Panc1 (cell line): Measurements from ENCODE around the gene BRD1. TPM values are rescaled to one million over a fixed set of nuclear protein-coding genes. Genes with fewer than 3 reads are reported as not detected.

Source experiments
- ATAC-seq: fragments of 200-7000 bp; cut with Tn5 transposase; 2 replicates; pipeline ENCODE4 v1.9.1; 2020; ENCODE audit warnings: mild to moderate bottlenecking, moderate library complexity
- BruUV-seq: library from RNA; stranded (reverse); fragments of 400-500 nt; replicated peaks from 2 replicates; lab custom pipeline; 2021; lab: Mats Ljungman, UMichigan
- CTCF ChIA-PET: fragments of 300-600 bp; sonication (Branson Sonifier 250); formaldehyde crosslinking; loops from one replicate; lab custom pipeline; 2022; ENCODE audit warnings: antibody characterized with exemption; lab: Charles Lee
- POLR2A ChIA-PET: fragments of 300-600 bp; sonication (Branson Sonifier 250); formaldehyde crosslinking; loops from one replicate; lab custom pipeline; 2022; ENCODE audit warnings: antibody characterized with exemption; lab: Charles Lee
- DNase-seq: peaks from one replicate; pipeline ENCODE4 v3.0.0-alpha.2; 2010; ENCODE audit warnings: low read depth, low spot score
- H3K27ac ChIP-seq: 2 replicates; pipeline ENCODE4 v1.5.1; 2011; ENCODE audit warnings: mild to moderate bottlenecking, low read length, inconsistent platforms
- H3K27me3 ChIP-seq: fragments of 200-500 bp; sonication (Bioruptor generic); 2 replicates; pipeline ENCODE4 v1.6.0; 2014; ENCODE audit warnings: low read length, inconsistent platforms; ENCODE audit not compliant: control insufficient read depth, insufficient read depth
- H3K36me3 ChIP-seq: fragments of 200-500 bp; sonication (Bioruptor generic); 2 replicates; pipeline ENCODE4 v1.5.1; 2014; ENCODE audit warnings: inconsistent platforms, mild to moderate bottlenecking, low read length, moderate library complexity; ENCODE audit not compliant: control insufficient read depth, insufficient read depth
- H3K4me1 ChIP-seq: 2 replicates; pipeline ENCODE4 v1.5.1; 2011; ENCODE audit warnings: inconsistent platforms, mild to moderate bottlenecking, low read length, moderate library complexity; ENCODE audit not compliant: control insufficient read depth, insufficient read depth
- H3K4me3 ChIP-seq, 2 experiments: 2 replicates each; pipeline ENCODE4 v1.5.1; 2011 to 2012; ENCODE audit warnings: low read depth in 2 of 2, low read length in 2 of 2, mild to moderate bottlenecking in 2 of 2, inconsistent platforms in 1 of 2, moderate library complexity in 1 of 2
- H3K9me3 ChIP-seq: fragments of 200-500 bp; sonication (Bioruptor generic); 2 replicates; pipeline ENCODE4 v1.5.1; 2014; ENCODE audit warnings: low read depth, mild to moderate bottlenecking, inconsistent platforms, low read length, moderate library complexity; ENCODE audit not compliant: control insufficient read depth, insufficient read depth
- POLR2AphosphoS5 ChIP-seq: IDR thresholded peaks from 2 replicates; pipeline ENCODE4 v1.6.1; 2012; ENCODE audit warnings: mild to moderate bottlenecking, low read depth, low read length, moderate library complexity
- SIN3A ChIP-seq: IDR thresholded peaks from 2 replicates; pipeline ENCODE4 v1.6.1; 2012; ENCODE audit warnings: low read depth, mild to moderate bottlenecking, low read length, moderate library complexity, borderline replicate concordance; ENCODE audit not compliant: insufficient read depth
- TCF7L2 ChIP-seq: IDR thresholded peaks from 2 replicates; pipeline ENCODE4 v1.6.1; 2011; ENCODE audit warnings: mild to moderate bottlenecking, low read depth, low read length, inconsistent platforms
- in situ Hi-C: cut with HindIII; loops from 2 replicates; pipeline ENCODE4 v1.10.0; 2016; ENCODE audit warnings: low sequenced_read_pairs, low pct_unique_long_range_greater_than_20kb
- intact Hi-C: fragments of 100-400 bp; cut with micrococcal nuclease; formaldehyde crosslinking; loops from one replicate; pipeline ENCODE4 v1.10.0; 2022; ENCODE audit not compliant: unreplicated experiment
- total RNA-seq: library from RNA; stranded (reverse); gene quantifications from one replicate; pipeline ENCODE4 v1.2.1, GENCODE V29; 2021; ENCODE audit not compliant: unreplicated experiment
- TF ChIP-seq, protein P1 (sequence below), 2 experiments: IDR thresholded peaks; 2 replicates each; pipeline ENCODE4 v1.6.1; 2011 to 2012; ENCODE audit warnings: low read depth in 2 of 2, control low read depth in 1 of 2, low read length in 1 of 2, mild to moderate bottlenecking in 1 of 2, moderate library complexity in 1 of 2; ENCODE audit not compliant: insufficient read depth in 1 of 2
- TF ChIP-seq, protein P2 (sequence below): fragments of 450-650 bp; IDR thresholded peaks from 2 replicates; pipeline ENCODE4 v1.5.1; 2017; ENCODE audit warnings: mild to moderate bottlenecking

Gene BRD1
- total RNA-seq, 1 experiment from 2014 or later: 24.0 TPM

DNA sequence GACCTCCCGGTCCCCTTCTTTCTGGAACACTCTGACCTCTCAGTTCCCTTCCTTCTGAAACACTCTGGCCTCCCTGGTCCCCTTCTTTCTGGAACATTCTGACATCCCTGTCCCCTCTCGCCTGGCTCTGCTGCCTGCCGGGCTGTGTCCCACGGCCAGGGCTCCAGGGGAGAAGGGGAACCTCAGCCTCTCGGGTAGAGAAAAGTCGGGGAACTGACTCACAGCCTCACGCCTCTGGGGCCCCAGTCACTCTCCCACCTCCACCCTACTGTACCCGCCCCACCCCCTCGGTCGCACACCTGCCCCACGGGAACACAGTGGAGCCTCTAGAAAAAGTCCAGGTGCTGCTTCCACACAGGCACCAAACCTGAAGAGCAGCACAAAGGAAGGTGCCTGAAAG lies 93.3 kb downstream of the BRD1 start:
- no peak for ATAC-seq
- no peak overlapping the region for H3K27ac ChIP-seq
- no peak for DNase-seq
- H3K9me3 ChIP-seq: no peaks in the 10 kb centered on the region
- H3K4me3 ChIP-seq: no peak overlapping the region
- CTCF ChIA-PET: no interaction called here
- POLR2A ChIA-PET: no interaction called here
- peaks cover 7% of the 10 kb centered on the region; the same call in 1 of the 2 replicates for H3K27me3 ChIP-seq
- intact Hi-C loops: no loop called here
- in situ Hi-C loops: no loop called here
- no TSS peak for BruUV-seq
- no peaks in the 10 kb centered on the region for H3K4me1 ChIP-seq
- TF ChIP-seq POLR2AphosphoS5 (no peak), SIN3A (no peak), TCF7L2 (no peak)
- TF ChIP-seq, protein P1, sequence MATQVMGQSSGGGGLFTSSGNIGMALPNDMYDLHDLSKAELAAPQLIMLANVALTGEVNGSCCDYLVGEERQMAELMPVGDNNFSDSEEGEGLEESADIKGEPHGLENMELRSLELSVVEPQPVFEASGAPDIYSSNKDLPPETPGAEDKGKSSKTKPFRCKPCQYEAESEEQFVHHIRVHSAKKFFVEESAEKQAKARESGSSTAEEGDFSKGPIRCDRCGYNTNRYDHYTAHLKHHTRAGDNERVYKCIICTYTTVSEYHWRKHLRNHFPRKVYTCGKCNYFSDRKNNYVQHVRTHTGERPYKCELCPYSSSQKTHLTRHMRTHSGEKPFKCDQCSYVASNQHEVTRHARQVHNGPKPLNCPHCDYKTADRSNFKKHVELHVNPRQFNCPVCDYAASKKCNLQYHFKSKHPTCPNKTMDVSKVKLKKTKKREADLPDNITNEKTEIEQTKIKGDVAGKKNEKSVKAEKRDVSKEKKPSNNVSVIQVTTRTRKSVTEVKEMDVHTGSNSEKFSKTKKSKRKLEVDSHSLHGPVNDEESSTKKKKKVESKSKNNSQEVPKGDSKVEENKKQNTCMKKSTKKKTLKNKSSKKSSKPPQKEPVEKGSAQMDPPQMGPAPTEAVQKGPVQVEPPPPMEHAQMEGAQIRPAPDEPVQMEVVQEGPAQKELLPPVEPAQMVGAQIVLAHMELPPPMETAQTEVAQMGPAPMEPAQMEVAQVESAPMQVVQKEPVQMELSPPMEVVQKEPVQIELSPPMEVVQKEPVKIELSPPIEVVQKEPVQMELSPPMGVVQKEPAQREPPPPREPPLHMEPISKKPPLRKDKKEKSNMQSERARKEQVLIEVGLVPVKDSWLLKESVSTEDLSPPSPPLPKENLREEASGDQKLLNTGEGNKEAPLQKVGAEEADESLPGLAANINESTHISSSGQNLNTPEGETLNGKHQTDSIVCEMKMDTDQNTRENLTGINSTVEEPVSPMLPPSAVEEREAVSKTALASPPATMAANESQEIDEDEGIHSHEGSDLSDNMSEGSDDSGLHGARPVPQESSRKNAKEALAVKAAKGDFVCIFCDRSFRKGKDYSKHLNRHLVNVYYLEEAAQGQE (IDR thresholded peaks at IDR 0.05; ENCODE audit: insufficient read depth in 1 of 2, low read depth in 2 of 2, low read length in 1 of 2): no peak
- TF ChIP-seq, protein P2, sequence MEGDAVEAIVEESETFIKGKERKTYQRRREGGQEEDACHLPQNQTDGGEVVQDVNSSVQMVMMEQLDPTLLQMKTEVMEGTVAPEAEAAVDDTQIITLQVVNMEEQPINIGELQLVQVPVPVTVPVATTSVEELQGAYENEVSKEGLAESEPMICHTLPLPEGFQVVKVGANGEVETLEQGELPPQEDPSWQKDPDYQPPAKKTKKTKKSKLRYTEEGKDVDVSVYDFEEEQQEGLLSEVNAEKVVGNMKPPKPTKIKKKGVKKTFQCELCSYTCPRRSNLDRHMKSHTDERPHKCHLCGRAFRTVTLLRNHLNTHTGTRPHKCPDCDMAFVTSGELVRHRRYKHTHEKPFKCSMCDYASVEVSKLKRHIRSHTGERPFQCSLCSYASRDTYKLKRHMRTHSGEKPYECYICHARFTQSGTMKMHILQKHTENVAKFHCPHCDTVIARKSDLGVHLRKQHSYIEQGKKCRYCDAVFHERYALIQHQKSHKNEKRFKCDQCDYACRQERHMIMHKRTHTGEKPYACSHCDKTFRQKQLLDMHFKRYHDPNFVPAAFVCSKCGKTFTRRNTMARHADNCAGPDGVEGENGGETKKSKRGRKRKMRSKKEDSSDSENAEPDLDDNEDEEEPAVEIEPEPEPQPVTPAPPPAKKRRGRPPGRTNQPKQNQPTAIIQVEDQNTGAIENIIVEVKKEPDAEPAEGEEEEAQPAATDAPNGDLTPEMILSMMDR: no peak
- no peaks in the 10 kb centered on the region for H3K36me3 ChIP-seq

GRCh38 chr22:49733631-49734030 lies 94.0 kb downstream of the BRD1 start:
- ChIA-PET POLR2A (no interaction called here), CTCF (no interaction called here)
- in situ Hi-C loops: no loop called here
- H3K4me1 ChIP-seq: no peaks in the 10 kb centered on the region
- H3K36me3 ChIP-seq: no peaks in the 10 kb centered on the region
- no peak for TF ChIP-seq SIN3A
- TF ChIP-seq POLR2AphosphoS5: no peak
- no peak for TF ChIP-seq TCF7L2
- TF ChIP-seq, protein P1 (IDR thresholded peaks at IDR 0.05; ENCODE audit: insufficient read depth in 1 of 2, low read depth in 2 of 2, low read length in 1 of 2): no peak
- TF ChIP-seq, protein P2: no peak
- H3K27ac ChIP-seq: no peak overlapping the region
- H3K9me3 ChIP-seq: no peaks in the 10 kb centered on the region
- no TSS peak for BruUV-seq
- DNase-seq (no peak), ATAC-seq (no peak)
- intact Hi-C loops: no loop called here
- H3K27me3 ChIP-seq: peaks cover 7% of the 10 kb centered on the region; the same call in 1 of the 2 replicates
- no peak overlapping the region for H3K4me3 ChIP-seq
